Measurements from ENCODE around the gene MRPL9.
A peak's percentile ranks its signal among the peaks of the same experiment; 100 is the strongest.

Gene MRPL9

DNA sequence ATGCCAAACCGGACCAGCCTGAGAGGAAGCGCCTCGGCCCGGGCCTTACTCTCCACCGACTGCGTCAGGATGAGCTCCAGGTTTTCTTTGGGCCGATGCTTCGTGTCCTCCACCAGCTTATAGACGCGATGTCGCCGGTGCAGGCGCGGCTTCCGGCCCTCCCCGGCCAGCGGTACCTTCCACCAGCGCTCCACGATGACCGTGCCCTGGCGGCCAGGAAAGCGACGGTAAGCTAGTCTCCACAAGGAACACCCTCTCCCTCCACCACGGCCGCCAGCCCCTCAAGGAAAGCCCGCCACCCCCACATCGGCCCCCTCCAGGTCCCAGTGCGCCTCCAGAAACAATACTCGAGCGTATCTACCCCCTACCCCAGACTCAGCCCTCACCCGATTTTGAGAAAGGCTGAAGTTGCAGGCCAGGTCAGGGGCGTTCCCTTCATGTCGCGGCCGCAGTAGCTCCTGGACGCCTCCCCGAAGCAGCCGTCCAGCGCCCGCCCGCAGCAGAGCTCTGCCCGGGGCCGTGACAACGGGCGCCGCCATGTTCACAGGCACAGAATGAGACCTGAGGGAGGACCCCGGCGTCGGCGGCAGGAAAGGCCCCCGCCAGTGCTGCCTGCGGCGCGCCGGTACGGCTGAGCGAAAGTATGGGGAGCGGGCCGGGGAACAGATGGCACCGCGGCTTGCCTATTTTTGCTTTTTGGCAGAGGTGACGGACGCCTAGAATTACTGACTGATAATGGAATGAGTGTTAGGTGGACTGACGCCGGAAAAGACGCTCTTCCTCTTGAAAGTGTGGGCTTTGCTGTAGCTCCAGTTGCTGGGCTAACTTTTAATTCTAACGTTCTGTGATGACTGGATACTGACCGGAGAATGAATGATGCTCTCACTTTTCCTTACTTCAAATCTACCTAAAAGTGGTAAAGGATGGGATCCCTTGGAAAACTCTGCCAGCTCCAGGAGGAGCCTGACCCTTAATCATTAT is at the start of gene MRPL9:
Gene MRPL9, minus strand, starts transcription at position 556 of the 981 bp plus-strand sequence. Its CDS starts 17 bp downstream, at position 539.
- no peak for FAIRE-seq

DNA sequence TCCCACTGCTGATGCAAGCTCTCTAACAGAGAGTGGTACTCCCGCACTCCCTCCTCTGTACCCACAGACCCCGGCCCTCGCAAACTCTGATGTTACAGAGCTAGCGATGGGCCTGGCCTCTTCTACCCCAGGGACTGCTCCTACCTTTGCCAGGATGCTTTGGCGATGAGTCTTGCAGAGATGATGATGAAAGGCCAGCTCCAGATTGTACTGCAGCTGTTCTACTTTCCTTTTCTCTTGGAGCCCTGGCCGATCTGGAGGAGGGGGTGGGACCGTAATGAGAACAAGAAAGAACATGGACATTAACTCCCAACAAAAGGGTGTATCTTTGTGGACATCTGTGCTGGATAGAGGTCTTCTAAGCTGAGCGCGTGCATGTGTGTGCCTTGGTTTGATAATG is 47.9 kb upstream of the MRPL9 start:
- FAIRE-seq, result no peak

DNA sequence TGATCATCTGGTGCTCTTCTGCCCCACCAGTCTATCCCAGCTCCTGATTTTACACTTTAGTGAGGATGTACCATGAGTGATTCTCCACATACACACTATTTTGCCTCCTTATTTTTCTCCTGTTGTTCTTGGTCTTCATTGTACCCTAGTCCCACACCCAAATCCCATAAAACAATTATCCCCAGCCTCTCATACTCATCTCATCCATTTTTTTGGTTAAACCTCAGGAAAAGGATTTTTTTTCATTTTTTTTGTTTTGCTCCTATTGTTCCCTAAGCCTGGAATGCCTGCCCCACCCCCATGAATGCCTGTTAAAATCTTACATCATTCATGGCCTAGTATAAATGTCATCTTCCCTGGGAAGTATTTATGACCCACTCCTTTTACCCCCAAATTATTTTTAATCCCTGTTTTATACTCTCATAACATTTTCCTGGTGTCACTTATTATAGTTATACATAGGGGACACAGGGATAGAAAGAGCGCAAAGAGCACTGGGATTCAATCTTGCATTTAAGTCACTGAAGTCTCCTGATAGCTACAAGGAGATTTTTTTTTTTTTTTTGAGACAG is 46.8 kb upstream of the MRPL9 start:
- no peak for FAIRE-seq

GRCh38 chr1:151809290-151809984 is 46.1 kb upstream of the MRPL9 start:
- no peak for FAIRE-seq

DNA sequence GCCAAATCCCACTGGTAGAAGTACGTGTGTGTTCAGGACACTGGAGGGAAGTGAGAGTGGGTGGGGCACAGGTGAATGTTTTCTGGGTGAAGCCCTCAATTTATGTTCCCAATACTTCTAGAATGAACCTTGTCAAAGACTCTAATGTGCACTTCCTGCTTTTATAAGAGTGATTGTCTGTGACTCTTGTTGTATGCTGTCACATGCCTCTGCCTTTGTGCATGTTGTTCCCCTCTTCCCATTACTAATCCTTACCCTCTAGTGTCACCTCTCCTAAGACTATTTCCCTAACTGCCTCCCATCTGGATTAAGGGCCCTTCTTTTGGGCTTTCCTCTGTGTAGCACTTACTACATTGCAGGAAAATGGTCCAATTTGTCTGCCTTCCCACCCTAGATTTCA is 44.5 kb upstream of the MRPL9 start:
- no peak for FAIRE-seq

DNA sequence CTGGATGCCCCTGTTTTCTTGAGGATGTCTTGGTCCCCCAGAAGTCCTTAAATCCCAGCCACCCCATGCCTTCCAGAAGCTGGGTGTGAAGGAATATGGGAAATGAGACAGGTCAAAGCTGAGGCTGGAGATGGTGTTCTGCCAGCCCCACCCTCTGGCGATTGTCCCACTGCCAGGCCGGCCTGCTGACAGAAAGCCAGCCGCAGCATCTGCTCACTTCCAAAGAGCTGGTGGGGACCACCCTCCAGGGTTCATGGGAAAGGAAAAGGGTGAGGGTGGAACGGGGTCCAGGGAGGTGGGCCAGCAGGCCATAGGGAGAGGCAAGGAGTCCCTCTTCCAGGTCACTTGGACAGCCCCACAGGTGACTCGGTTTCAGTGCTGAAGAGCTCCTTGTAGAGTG is 43.8 kb upstream of the MRPL9 start:
- FAIRE-seq, result no peak

- FAIRE-seq, result no peak
Measured at GRCh38 chr1:151806170-151806569, 42.9 kb upstream of the MRPL9 start.

DNA sequence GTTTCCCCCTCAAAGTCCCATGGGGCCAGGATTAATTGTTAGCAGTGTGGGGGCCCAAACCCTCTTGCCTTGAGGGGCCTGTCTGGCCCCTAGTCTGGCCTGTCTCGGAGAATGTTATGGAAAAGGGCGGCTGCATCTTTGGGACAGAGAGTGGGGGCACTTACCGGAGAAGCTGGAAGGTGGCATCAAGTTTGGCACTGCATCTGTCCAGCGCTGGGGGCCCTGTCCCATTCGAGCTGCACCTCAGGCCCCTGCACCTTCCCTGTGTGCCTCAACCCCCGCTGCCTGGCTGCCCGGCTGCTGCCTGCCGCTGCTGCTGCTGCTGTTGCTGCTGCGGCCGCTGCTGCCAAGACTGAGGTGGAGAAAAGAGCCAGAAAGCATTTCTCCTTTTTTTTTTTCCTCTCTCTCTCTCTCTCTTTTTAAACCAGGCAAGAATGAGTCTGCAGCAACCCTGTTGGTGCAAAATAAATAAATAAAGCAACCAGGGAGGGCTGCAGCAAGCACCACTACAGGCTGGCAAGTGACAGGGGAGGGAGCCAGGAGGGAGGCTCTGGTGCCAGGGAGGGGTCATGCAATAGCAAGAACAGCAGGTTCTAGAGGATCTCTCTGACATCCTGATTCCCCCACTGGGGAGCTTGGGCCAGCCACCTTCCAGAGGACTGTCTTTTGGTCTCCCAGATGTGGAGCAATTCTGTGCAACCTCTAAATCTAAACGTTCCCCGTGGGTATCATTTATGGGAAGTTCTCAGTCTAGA is 41.9 kb upstream of the MRPL9 start, which contains the start of gene LINGO4:
Gene LINGO4, minus strand, starts transcription at position 354 of the 755 bp plus-strand sequence. CDS start 2,715 bp downstream, outside the sequence.
- FAIRE-seq, result no peak

GRCh38 chr1:151803915-151804314 is 40.6 kb upstream of the MRPL9 start:
- FAIRE-seq, result no peak

- FAIRE-seq, result no peak
Measured at GRCh38 chr1:151803164-151803563, 39.9 kb upstream of the MRPL9 start.

DNA sequence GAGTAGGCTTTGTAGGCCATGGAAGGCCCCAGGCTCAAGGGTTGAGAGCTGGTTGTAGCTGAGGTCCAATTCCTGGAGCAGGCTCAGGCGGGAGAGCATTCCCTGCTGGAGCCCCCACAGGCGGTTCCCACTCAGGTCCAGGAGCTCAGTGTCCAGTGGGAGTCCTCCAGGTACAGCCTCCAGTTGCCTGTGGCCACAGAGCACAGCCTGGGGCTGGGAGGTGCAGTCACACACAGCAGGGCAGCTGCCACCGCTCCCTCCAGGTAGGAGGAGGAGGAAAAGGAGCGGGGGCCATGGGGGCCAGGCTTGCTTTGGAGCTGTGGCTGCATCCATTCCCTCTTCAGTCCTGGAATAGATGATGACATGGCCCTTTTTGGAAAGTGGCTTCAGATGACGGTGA is 39.1 kb upstream of the MRPL9 start:
- no peak for FAIRE-seq

GRCh38 chr1:151801846-151802245 is 38.5 kb upstream of the MRPL9 start:
- FAIRE-seq, result no peak

DNA sequence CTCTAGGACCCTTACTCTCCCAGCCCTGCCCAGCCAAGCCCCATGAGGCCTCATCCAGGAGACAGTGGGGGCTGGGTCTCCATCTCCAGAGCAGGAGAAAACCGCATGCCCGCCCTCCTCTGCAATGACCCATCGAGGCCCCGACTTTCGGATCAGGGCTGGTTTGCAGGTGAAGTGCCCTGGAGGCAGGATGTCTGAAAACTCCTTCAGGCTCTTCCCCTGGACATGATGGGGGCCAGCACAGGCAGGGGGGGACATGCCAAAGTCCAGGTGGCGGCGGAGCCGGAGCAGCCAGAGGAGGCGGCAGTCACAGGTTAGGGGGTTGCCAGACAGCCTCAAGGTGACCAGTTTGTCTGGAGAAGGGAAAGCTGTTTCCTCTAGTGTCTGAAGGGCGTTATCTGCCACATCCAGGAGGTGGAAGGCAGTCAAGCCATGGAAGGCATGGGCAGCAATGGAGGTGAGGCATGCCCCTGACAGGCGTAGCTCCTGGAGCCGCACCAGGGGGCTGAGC is 38.1 kb upstream of the MRPL9 start:
- no peak for FAIRE-seq

DNA sequence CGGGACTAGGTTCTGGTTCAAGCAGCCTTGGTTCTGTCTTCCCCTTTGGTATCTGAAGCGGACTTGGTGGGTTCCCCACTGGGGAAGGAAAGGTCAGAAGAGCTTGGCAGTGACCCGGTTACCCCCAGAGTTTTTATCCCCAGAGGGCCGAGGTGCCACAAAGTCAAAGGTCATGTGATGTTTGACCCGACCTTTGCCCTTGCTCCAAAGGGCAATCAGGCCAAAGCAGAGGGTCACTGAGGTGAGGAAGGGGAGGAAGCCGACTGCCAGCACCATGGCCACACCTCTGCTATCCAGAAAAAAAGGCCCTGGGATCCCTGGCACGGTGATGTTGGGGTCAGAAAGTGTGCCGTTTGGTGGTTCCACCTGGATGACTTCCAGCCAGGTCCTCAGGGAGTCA is 37.5 kb upstream of the MRPL9 start:
- no peak for FAIRE-seq

GRCh38 chr1:151799179-151800022 is 36.1 kb upstream of the MRPL9 start:
- FAIRE-seq, result no peak

- no peak for FAIRE-seq
Measured at GRCh38 chr1:151798571-151798970, 35.3 kb upstream of the MRPL9 start.

- no peak for FAIRE-seq
Measured at GRCh38 chr1:151790940-151791651, 27.8 kb upstream of the MRPL9 start.

- FAIRE-seq, result peak; percentile 99
Measured at GRCh38 chr1:151790071-151790939, 27.0 kb upstream of the MRPL9 start, which contains the start of gene TDRKH. Gene TDRKH (minus strand): TSS chr1:151790500. CDS start chr1:151783022, 7,478 bp downstream.

GRCh38 chr1:151787689-151788088 is 24.4 kb upstream of the MRPL9 start:
- no peak for FAIRE-seq

GRCh38 chr1:151783796-151784195 is 20.5 kb upstream of the MRPL9 start:
- FAIRE-seq, result no peak

Data from A204.1 (cell line).